NCI-H1694 treated with DMSO at 0.1 percent for 48 hours (cell line): ENCODE results near the gene FGL2.
"Not testable (repeated sequence)": the region's sequence is repeated elsewhere in the genome, so short reads cannot be mapped to it uniquely, and the experiment has no call there.

Source experiments
- DNase-seq: peaks from one replicate; lab custom pipeline; 2025; lab: John Stamatoyannopoulos, UW

The FGL2 gene, protein sequence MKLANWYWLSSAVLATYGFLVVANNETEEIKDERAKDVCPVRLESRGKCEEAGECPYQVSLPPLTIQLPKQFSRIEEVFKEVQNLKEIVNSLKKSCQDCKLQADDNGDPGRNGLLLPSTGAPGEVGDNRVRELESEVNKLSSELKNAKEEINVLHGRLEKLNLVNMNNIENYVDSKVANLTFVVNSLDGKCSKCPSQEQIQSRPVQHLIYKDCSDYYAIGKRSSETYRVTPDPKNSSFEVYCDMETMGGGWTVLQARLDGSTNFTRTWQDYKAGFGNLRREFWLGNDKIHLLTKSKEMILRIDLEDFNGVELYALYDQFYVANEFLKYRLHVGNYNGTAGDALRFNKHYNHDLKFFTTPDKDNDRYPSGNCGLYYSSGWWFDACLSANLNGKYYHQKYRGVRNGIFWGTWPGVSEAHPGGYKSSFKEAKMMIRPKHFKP

DNA sequence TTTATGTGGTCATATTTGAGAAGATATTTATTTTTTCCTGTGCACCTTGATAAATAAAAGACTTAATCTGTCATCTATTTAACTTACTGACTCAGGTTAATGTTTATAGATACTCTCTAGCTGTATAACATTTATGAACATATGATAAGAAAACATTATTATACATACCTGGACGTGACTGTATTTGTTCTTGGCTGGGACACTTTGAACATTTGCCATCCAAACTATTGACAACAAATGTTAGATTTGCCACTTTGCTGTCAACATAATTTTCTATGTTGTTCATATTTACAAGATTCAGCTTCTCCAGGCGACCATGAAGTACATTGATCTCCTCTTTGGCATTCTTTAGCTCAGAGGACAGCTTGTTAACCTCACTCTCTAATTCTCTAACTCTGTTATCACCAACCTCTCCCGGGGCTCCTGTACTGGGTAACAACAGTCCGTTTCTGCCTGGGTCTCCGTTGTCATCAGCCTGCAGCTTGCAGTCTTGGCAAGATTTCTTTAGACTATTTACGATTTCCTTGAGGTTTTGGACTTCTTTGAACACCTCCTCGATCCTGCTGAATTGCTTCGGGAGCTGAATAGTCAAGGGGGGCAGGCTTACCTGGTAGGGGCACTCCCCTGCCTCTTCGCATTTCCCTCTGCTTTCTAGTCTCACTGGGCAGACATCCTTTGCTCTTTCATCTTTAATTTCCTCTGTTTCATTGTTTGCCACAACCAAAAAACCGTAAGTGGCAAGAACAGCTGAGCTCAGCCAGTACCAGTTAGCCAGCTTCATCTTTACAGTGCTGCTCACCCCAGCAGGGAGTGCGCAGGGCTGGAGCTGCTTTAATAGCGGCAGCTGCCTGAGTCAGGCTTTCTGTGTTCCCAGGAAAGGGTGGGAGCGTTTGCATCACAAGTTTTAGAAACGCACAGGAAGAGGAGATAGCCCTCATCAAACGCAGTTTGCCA, at the start of gene FGL2:
FGL2 (minus strand) TSS at position 807 of the 954 bp plus-strand sequence; CDS start at position 781, 26 bp downstream.
- DNase-seq, result no peak

DNA sequence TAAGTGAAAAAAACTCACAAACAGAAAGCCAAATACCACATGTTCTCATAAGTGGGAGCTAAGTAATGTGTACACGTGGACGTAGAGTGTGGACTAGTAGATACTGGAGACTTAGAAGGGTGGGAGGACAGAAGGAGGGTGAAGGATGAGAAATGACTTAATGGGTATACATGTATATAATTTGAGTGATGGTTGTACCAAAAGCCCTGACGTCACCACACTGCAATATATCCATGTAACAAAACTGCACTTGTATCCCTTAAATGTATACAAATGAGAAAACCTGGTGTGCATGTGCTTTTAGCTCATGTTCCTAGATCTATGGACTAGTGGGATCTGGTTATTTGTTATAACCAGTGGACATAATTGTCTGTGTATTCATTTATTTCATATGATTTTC, 48.5 kb upstream of the FGL2 start:
- no peak for DNase-seq

DNA sequence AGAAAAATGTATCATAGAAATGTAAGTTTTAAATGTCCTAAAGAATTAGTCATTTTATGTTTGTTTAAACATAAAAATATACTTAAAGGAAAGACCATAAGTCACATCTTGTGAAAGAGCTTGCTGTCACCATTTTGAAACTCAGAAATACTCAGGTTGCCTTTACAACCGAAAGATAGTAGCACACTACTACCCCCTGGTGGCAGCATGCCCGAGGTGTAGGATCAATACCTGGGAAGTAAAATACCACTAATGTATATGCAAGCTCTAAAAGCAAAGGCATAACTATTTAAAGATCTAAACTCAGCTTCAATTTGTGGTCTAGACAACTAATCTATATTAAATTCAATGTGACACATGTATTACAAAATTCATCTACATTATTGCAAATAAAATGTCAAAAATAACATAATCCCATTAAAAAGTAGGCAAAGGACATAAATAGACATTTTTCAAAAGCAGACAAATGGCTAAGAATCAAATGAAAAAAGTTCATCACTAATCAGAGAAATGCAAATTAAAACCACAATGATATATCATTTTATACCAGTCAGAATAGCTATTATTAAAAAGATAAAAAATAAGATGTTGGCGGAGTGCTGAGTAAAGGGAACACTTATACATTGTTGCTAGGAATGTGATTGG, 47.7 kb upstream of the FGL2 start:
- peak; percentile 50 for DNase-seq

DNA sequence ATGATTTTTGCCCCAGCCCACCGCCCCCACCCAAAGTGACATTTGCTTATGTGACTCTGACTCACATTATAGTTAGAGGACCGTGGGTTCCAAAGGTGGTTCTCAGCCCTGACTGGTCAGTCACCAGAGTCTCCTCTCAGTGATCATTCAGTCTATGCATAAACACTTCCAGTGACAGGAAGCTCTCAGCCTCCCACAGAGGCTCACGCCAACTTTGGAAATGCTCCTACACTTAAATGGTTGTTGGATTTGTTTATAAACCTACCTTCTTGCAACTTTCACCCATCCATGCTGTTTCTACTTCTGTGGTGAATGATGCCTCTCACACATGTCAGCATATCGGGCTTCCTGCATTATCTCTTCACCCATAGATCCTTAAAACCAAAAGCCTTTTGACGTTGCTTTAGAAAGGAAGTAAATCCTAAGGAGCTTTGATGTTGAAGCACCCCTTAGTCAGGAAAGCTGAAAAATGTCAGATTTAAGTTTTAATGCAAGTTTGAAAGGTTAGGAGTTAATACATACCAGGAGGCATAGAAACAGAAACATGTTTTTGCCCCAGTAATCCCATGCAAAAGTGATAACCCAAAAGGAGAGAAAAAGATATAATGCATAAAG, 46.5 kb upstream of the FGL2 start:
- DNase-seq, result no peak

DNA sequence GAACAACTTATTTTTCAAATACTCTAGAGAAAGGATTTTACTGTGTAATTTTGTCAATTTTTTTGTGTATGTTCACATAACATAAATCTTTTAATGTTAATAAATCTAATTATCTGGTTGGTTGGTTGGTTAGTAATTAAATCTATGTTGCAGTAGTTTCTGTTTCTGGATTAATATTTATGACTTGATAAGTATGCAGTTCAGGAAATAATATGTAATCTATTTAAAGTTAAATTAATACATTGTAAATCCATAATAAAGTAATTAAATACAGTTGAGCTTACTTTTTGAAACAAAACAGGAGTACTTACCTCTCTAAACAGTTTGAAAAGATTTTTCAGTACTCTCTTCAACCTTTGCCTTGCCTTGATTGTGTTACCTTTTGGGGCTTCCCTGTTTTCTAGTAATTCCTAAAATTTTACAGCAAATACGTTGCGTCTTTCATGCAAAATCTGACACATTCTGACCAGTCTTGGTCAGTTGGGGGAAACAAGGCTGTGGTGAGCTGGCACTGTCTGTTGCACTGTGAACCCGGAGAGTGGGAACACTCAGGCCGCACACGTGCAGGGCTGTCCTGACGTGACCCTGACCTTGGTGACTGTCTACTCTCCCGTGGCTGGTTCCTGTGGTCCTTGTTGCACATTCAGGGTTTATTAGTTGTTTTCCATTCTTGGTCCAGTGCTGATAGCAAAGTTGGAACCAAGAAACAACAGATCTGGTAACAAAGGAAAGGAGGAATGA, 45.6 kb upstream of the FGL2 start:
- DNase-seq, result no peak

DNA sequence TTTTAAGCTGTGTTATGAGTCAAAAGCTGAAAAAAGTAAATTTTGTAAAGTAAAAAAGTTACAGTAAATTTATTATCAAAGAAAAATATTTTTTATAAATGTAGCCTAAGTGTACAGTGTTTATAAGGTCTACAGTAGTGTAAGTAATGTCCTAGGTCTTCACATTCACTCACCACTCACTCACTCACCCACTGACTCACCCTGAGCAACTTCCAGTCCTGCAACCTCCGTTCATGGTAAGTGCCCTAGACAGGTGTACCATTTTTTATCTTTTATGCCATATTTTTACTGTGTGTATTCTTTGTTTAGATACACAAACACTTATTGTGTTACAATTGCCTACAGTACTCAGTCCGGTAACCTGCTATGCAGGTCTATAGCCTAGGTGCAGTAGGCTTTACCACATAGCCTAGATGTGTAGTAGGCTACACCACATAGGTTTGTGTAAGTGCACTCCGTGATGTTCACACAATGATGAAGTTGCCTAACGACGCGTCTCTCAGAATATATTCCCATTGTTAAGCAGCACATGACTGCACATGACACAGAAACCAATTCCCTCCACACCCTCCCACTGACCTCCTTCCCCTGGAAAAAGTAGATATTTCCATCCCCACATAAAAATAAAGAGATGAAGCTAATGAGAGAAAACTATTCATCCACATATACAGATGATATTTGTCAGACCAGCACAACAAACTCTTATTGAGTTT, 44.8 kb upstream of the FGL2 start:
- DNase-seq, result no peak

DNA sequence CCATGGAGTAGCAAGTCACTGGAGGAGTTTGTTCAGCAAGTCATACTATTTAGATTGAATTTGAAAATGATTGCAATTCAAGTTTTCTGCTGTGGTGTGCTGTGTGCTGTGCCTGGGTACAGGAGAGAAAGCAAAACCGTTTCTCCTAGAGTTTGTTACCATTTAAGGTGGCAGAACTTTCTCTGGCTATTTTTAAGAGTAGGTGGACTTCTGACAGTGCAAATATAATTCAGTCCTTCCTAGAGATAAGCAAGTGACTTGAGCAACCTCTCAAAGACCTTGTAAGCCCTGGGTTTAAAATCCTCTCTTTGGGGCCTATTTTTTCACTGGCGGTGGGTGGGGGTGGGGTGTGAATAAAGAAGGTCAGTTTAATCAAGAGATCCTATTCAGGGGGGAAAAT, 42.9 kb upstream of the FGL2 start:
- no peak for DNase-seq

DNA sequence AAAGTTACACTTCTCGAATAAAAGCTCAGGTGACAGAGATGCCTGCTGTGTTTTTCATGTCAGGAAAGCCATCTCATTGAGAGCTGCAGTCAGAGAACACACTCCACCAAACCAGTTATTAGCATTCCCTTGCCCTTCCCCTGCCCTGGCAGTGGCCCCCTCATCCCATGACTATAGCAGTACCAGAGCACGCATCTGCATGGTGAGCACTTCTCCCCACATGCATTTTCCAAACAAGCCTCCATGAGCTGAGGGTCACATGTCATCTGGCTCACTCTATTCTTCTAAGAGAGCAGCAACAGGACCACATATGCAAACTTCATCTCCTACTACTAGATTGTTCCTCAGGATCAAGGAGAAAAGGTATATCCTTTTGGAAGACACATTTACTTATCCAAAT, 42.4 kb upstream of the FGL2 start:
- no peak for DNase-seq

DNA sequence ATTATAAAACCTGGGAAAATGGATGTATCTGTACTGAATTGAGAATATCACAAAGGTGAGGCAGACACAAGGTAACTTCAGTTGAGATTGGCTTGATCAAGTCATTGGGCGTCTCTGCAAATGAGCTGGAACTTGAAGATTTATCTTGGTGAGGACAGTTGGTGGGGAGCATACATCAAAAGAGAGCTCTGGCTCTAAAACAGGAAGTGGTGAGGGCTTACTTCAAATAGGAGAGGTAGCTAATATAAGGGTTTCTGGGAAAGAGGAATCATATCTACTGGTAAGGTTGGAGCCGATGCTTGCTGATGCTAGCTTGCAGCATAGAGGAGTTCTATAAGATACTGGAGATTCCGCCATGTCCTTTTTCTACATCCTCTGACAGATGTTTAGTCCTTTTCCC, 39.9 kb upstream of the FGL2 start:
- DNase-seq, result no peak

DNA sequence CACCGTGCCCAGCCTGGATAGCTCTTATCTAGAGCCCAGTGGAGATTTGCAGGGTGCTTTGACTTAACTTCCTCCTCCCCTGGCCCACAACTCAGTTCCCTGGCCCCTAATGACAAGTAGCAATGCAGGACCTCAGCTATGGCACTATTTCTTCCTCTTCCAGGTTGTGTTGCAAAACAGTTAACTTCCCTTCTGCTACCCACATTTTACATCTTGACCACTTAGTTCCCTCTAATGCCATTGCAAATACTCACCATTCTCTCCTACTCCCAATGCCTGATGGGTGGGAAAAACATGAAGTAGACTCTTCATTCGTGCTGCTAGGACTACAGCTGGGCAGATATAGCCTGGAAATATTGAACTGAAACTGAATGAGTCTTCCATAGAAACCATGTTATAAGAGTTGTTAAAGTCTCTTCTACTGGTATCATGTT, 39.1 kb upstream of the FGL2 start:
- DNase-seq, result peak; percentile 16

DNA sequence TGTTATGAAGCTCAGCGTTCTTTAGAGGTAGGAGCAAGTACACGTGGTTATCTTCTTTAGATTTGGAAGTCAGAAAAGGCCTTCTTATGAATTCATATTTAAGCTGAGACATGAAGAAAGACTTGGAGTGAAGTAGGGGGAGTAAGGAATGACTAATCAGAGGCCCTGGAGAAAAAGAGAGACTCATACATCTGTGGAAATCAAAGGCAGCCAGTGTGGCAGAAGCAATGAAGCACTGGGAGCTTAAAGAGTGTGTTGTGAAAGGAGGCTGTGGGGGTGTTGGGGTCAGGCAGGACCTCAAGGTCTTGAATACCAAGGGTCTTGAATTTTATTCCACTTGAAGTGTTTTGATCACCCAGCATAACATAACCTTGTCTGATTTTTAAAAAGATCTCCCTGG, 35.7 kb upstream of the FGL2 start:
- DNase-seq, result no peak

DNA sequence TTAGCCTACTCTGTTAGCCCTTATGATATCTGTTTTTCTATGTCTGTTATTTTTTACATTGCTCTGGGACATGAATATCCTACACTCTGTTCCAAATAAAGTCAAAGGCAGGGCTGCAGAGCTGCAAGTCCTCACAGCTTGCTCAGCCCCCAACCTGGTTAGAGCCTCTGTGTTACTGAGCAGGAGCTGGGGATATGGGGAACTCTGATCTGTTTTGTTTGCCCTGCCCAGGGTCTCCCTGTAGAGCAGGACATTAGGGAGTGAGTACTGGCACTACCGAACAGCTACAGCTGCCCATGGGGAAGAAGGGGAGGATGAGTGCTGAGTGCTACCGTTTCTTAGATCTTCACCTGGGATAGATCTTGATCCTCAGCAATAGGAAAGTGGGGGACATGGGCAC, 32.8 kb upstream of the FGL2 start:
- no peak for DNase-seq

DNA sequence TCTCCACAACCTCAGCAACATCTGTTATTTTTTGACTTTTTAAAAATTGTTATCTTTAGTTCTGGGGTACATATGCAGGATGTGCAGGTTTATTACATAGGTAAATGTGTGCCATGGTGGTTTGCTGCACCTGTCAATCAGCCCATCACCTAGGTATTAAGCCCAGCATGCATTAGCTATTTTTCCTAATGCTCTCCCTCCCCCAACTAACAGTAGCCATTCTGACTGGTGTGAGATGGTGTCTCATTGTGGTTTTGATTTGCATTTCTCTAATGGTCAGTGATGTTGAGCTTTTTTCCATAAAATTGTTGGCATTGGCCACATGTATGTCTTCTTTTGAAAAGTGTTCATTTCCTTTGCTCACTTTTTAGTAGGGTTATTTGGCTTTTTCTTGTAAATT, 29.2 kb upstream of the FGL2 start:
- not testable (repeated sequence) for DNase-seq

DNA sequence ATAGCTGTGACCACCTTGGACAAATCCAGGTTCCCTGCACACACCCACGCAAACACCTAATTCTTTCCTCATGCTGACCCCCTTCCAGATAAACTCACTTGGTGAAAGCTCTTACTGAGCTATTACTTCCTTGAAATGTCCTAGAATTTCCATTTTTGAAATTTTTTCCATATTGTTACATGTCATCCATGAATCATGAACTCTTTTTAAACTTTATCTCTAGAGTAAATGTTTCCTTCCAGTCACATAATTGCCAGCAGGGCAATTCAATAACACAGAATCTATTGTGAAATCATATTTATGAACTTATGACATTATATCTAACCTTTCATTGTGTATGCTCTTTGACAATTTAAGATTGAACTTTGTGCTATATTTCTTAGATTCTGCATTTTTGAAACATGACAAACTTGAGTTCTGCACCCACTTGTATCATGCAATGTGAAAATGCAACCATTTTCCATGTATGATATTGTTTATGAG, 26.8 kb upstream of the FGL2 start:
- no peak for DNase-seq

DNA sequence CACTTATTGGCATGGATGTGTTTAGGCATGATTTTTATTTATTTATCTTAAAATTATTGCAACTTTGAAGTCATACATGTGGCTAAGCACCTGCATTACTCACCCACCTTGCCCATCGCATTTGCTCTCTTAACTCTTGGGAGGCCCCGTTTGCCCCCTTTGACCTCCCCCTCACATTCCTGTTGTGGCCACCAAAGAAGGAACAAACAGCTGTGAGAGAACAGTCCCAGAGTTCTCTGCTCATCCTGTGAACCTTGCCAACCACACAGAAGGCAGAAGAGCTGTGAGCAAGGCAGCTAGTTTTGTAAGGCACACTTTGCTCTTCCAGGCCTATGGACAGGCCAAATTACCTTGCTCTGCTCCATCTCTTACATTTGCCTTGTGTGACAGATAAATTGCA, 23.6 kb upstream of the FGL2 start:
- DNase-seq, result no peak

DNA sequence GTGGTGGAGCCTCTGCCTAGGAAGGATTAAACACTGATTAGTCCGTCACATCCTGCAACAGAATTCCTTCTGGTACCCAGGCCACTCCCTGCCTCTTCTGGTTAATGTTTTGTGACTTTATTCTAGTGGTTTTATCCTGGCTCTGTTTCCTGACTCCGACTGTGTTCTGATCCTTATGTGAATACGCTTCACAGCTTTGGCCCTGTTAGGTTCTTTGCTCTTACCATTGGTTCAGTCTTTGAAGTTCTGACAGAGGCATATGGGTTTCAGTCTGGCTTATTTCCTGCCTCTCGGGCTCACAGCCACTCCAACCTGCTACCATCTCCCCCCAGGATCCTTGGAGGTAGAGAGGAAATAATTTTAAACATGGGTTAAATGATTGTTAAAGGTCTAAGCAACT, 23.2 kb upstream of the FGL2 start:
- no peak for DNase-seq

DNA sequence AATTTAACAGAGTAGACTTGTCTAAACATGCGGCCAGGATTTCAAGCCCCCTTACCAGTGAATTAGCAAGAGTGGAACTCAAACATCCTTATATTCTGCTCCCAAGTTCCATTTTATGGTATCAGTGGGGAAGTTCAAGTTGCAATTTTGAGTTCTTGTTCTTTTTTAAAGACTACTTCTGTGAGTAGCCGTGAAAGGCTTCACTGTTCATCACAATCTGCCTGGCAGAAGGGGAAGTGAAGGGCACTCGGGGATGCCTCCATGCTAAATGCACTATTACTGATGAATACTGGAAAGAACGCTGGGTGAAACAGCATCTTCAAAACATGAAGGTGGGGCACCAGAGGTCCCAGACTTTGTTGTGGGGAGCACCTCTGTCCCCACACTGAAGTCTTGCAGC, 22.4 kb upstream of the FGL2 start:
- no peak for DNase-seq

DNA sequence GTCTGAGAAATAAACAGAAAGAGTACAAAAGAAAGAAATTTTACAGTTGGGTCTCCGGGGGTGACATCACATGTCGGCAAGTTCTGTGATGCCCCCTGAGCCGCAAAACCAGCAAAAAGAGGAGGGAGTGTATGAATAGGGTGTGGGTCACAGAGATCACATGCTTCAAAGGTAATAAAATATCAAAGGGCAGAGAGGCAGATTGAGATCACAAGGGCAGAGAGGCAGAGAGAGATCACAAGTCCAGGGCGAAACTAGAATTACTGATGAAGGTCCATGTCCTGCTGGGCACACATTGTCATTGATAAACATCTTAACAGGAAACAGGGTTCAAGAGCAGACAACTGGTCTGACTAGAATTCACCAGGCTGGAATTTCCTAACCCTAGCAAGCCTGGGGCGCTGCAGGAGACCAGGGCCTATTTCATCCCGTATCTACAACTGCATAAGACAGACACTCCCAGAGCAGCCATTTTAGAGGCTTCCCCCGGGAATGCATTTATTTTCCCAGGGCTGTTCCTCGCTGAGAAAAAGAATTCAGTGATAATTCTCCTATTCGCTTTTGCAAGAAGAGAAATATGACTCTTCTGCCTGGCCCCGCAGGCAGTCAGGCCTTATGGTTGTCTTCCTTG, 20.2 kb upstream of the FGL2 start:
- not testable (repeated sequence) for DNase-seq

DNA sequence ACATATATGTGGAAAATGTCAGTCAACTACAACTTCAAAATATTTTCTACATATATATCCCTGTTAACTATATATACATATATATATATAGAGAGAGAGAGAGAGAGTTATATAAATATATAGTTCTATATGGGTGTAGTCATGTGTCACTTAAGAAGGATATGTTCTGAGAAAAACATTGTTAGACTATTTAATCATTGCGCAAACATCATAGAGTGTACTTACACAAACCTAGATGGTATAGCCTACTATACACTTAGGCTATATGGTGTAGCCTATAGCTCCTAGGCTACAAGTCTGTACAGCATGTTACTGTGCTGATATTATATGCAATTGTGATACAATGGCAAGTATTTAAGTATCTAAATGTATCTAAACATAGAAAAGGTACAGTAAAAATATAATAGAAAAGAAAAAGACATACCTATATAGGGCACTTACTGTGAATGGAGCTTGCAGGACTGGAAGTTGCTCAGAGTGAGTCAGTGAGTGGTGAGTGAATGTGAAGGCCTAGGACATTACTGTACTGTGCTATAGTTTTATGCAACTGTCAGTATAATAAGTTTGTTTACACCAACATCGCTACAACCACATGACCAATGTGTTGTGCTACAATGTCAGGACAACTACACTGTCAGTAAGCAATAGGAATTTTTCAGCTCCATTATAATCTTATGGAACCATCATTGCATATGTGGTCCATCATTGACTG, 18.0 kb upstream of the FGL2 start:
- DNase-seq, result no peak
